Stimulated activated naive CD8-positive, alpha-beta T cell treated with anti-CD3 and anti-CD28 coated beads, Interleukin-15, amount 100 ng/mL, for 72 hours (primary cell): ENCODE results near the gene NOS2.
A peak's percentile ranks its signal among the peaks of the same experiment; 100 is the strongest.

Source experiments
- ATAC-seq: fragments of 150-1000 bp; cut with Tn5 transposase; 2 replicates; pipeline ENCODE4 v1.10.0; 2021; ENCODE audit warnings: mild to moderate bottlenecking, moderate library complexity
- DNase-seq, 2 donors: peaks; one replicate each; pipeline ENCODE4 v3.0.0; 2021 to 2022
- H3K27ac Mint-ChIP-seq, 2 donors: one replicate each; pipeline ENCODE4 v1.8.0; 2022; ENCODE audit warnings: mild to moderate bottlenecking in 2 of 2, mixed read lengths in 2 of 2, moderate library complexity in 2 of 2
- H3K27me3 Mint-ChIP-seq: one replicate; pipeline ENCODE4 v1.8.0; 2022; ENCODE audit warnings: mixed read lengths
- H3K4me1 Mint-ChIP-seq: one replicate; pipeline ENCODE4 v1.8.0; 2022; ENCODE audit warnings: mild to moderate bottlenecking, mixed read lengths
- H3K4me3 Mint-ChIP-seq, 2 donors: one replicate each; pipeline ENCODE4 v1.8.0; 2022; ENCODE audit warnings: mild to moderate bottlenecking in 2 of 2, mixed read lengths in 2 of 2, moderate library complexity in 1 of 2
- H3K9me3 Mint-ChIP-seq, 2 donors: one replicate each; pipeline ENCODE4 v1.8.0; 2022; ENCODE audit warnings: mixed read lengths in 2 of 2

Gene NOS2

DNA sequence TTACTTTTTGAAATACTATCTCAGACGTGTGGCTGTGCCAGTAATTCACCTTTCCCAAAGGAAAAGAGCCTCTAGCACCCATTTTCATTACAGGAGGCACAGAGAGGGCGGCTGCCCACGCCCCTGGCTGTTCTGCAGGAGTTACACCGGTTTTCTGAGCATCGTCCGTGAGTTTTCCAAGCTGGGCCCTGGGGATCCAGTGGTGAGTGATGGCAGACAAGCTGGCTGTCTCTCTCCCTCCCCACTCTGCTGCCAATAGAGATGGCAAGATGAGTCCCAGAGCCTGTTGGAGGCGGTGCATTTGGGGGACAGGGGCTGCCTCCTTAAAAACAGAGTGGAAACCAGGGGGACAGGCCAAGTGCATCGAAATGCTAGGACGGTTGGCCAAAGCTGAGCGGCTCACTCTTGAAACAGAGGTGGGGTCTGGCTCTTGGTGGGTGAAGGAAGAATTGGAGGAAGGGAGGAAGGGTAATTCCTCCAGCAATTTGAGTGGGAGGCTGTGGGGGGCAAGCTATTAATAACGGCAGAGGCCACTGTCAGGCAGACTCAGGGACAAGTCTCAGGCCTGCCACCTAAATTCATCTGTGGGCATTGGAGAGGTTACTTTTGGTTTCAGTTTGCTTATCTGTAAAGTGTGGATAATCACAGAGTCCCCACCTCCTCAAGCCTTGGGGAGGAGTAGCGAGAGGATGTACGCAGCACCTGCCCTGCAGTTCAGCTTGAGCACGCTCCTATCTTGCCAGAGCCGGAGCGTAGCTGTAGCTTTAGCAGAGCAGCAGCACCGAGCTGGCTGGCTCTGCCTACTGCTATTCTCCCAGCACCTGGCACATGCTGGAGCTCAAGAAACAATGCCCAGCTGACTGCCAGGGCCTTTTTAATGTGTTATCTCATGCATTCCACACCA, 7.5 kb upstream of the NOS2 start:
- DNase-seq (peak; percentile 60 to 76), ATAC-seq (peak; percentile 92)
- Mint-ChIP-seq H3K4me1 (peaks cover 68% of the 10 kb centered on the region), H3K27me3 (no peaks in the 10 kb centered on the region), H3K27ac (peak overlapping the region; percentile 78 to 94), H3K4me3 (peak overlapping the region; percentile 73 to 74), H3K9me3 (no peaks in the 10 kb centered on the region)

DNA sequence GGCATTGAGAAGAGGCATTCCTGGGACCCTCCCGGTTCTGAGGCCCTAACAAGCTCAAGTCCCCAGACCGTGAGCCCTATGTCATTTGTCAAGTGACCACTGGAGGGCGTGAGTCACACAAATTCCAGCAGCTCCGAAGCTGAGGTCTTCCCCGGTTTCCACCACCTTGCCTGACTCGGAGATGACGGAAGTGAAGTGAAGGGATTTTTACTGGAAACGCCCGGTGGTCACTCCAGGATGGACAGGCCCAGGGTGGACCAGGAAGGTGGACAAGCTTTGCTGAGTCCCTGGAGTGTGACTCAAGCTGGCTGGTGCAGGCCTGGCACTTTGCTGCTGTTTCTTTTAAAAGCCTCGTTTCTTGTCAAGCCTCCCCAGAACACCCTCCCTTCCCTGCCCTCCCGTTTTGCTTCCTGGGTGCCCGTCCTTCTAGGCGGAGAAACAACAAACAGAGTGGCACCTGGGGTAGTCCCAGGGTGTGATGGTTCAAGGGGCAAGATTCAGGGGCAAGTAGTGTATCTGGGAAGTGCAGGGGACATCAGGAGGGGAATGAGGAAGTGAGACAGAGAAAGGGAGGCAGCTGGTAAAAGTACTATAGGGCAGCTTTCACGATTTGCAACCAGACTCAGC, 5.3 kb upstream of the NOS2 start:
- Mint-ChIP-seq H3K4me1 (peaks cover 55% of the 10 kb centered on the region), H3K4me3 (peak overlapping the region; percentile 82 to 86), H3K9me3 (no peaks in the 10 kb centered on the region), H3K27me3 (no peaks in the 10 kb centered on the region), H3K27ac (peak overlapping the region; percentile 98)
- DNase-seq (peak; percentile 80 to 84), ATAC-seq (peak; percentile 61)

DNA sequence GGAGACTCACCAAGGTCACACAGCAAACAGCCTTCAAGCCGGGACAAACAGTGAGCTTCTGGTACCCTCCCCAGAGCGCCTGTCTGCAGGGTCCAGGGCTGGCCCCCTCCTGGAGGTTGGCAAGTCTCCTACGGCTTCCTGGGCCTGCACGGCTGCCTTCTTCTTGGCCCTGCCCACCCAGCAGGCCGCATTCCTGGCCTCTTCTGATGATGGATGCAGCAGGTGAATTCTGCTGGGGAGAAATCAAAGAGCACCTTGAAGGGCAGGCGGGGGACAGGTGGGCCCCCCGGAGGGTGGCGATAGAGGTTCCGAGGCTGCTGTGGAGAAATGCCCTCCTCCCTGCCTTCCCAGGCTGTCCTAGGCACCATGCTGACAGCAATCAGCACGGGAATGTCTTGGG, 3.8 kb upstream of the NOS2 start:
- Mint-ChIP-seq H3K27ac (no peak overlapping the region), H3K4me1 (peaks cover 40% of the 10 kb centered on the region), H3K27me3 (no peaks in the 10 kb centered on the region), H3K4me3 (no peak overlapping the region), H3K9me3 (no peaks in the 10 kb centered on the region)
- DNase-seq (no peak), ATAC-seq (no peak)

- ATAC-seq, result no peak
Measured at GRCh38 chr17:27802962-27803680, 2.8 kb upstream of the NOS2 start.

GRCh38 chr17:27802033-27802432, 1.7 kb upstream of the NOS2 start:
- Mint-ChIP-seq H3K4me1 (peaks cover 21% of the 10 kb centered on the region), H3K27me3 (peaks cover 10% of the 10 kb centered on the region)
- no peak for DNase-seq

More at GRCh38 chr17:27802962-27803680, 2.8 kb upstream of the NOS2 start:
- Mint-ChIP-seq H3K27me3 (peaks cover 6% of the 10 kb centered on the region), H3K27ac (no peak overlapping the region), H3K4me1 (peaks cover 30% of the 10 kb centered on the region), H3K4me3 (no peak overlapping the region), H3K9me3 (no peaks in the 10 kb centered on the region)
- DNase-seq, result no peak

DNA sequence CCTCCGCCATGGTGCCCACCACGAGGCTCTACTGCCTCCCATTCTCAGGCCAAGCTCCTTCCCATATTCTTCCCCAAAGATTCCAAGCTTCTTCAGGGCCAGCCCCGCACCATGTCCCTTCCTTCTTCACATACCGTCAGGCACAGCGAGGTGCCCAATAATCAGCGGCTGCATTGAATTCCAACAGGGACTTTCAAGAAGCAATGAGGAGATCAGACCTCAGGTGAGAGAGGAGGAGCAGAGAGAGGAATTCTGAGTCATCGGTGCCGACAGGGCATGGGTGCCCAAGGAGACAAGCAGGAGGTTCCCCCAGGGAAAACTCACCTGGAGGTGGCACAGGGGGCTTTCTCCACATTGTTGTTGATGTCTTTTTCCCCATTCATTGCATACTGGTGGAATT, 2.0 kb downstream of the NOS2 start:
- Mint-ChIP-seq H3K4me1 (peaks cover 8% of the 10 kb centered on the region), H3K27ac (no peak overlapping the region), H3K27me3 (peaks cover 45% of the 10 kb centered on the region), H3K9me3 (no peaks in the 10 kb centered on the region), H3K4me3 (no peak overlapping the region)
- DNase-seq (no peak), ATAC-seq (no peak)

More at GRCh38 chr17:27802033-27802432, 1.7 kb upstream of the NOS2 start:
- no peak for ATAC-seq
- no peak overlapping the region for H3K4me3 Mint-ChIP-seq
- H3K9me3 Mint-ChIP-seq, result no peaks in the 10 kb centered on the region
- no peak overlapping the region for H3K27ac Mint-ChIP-seq

GRCh38 chr17:27797390-27798091, 2.8 kb downstream of the NOS2 start:
- Mint-ChIP-seq H3K4me3 (no peak overlapping the region), H3K27me3 (peaks cover 45% of the 10 kb centered on the region), H3K4me1 (peaks cover 8% of the 10 kb centered on the region), H3K27ac (no peak overlapping the region), H3K9me3 (no peaks in the 10 kb centered on the region)
- DNase-seq, result no peak
- peak; percentile 48 for ATAC-seq

DNA sequence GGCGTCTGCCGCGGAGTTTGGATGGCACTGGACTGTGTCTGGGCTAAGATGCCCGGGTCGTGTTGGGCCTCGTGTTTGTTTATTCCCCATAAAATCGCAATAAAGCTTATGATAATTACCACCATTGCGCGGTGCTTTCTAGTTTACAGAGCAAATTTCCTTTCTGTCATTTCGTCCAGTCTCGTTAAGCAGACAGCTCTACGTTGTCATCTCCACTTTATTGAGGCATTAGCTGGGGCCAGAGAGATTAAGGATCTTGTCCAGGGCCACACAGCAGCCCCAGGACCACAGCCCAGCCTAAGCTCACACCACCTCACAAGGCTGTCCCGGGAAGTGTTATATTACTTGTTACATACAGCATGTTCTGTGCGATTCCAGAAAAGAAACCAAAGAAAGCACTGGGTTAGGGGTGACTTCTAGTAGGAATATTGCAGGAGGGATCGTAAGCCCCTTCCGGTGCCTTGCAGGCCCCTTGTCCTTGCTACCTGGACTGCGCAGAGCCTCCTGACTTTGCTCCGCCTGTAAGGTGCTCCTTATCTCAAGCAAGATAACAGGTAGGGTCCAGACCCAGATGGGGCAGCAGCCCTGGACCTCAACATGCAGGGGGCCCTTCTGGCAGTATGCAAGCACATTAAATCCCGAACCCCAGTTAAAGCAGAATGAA, 6.3 kb downstream of the NOS2 start:
- Mint-ChIP-seq H3K27ac (no peak overlapping the region), H3K27me3 (peaks cover 64% of the 10 kb centered on the region), H3K4me1 (peaks cover 8% of the 10 kb centered on the region)

GRCh38 chr17:27793168-27793905, 7.0 kb downstream of the NOS2 start:
- peak; percentile 63 for ATAC-seq
- peaks cover 67% of the 10 kb centered on the region for H3K27me3 Mint-ChIP-seq

More for the DNA sequence above, 6.3 kb downstream of the NOS2 start:
- H3K4me3 Mint-ChIP-seq, result peak overlapping the region; percentile 53 to 68
- no peak for DNase-seq
- H3K9me3 Mint-ChIP-seq, result no peaks in the 10 kb centered on the region
- ATAC-seq, result peak; percentile 7

GRCh38 chr17:27792095-27792494, 8.2 kb downstream of the NOS2 start:
- Mint-ChIP-seq H3K4me3 (no peak overlapping the region), H3K9me3 (no peaks in the 10 kb centered on the region), H3K27ac (no peak overlapping the region), H3K4me1 (peaks cover 8% of the 10 kb centered on the region), H3K27me3 (peaks cover 71% of the 10 kb centered on the region)
- ATAC-seq (no peak), DNase-seq (no peak)

More at GRCh38 chr17:27793168-27793905, 7.0 kb downstream of the NOS2 start:
- no peak overlapping the region for H3K27ac Mint-ChIP-seq
- H3K4me1 Mint-ChIP-seq, result peaks cover 8% of the 10 kb centered on the region
- DNase-seq, result no peak
- H3K4me3 Mint-ChIP-seq, result peak overlapping the region; percentile 53 to 68
- no peaks in the 10 kb centered on the region for H3K9me3 Mint-ChIP-seq

GRCh38 chr17:27788919-27789318, 11.4 kb downstream of the NOS2 start:
- ATAC-seq, result no peak
- Mint-ChIP-seq H3K4me3 (no peak overlapping the region), H3K27ac (no peak overlapping the region), H3K4me1 (peaks cover 4% of the 10 kb centered on the region), H3K9me3 (no peaks in the 10 kb centered on the region), H3K27me3 (peaks cover 40% of the 10 kb centered on the region)
- no peak for DNase-seq

- H3K27me3 Mint-ChIP-seq, result peaks cover 13% of the 10 kb centered on the region
- no peak for ATAC-seq
Measured at GRCh38 chr17:27783440-27784350, 16.6 kb downstream of the NOS2 start.

DNA sequence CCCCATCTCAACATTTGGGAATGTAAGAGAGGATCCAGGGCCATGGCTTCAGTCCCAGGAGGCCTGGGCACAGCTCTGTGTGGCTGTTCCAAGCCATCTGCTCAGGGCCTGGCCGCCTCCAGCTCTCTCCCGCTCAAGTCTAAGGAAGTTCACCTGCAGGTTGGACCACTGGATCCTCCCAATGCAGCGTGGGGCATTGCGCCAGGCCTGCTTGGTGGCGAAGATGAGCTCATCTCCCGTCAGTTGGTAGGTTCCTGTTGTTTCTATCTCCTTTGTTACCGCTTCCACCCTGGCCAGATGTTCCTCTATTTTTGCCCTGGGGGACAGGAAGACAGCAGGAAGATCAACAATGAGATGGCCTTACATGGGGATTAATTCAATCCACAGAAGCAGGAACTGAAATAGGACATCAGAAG, 17.5 kb downstream of the NOS2 start:
- no peak overlapping the region for H3K4me3 Mint-ChIP-seq
- H3K9me3 Mint-ChIP-seq, result no peaks in the 10 kb centered on the region
- H3K27ac Mint-ChIP-seq, result no peak overlapping the region
- no peaks in the 10 kb centered on the region for H3K4me1 Mint-ChIP-seq
- H3K27me3 Mint-ChIP-seq, result peaks cover 4% of the 10 kb centered on the region
- ATAC-seq, result no peak
- no peak for DNase-seq

More at GRCh38 chr17:27783440-27784350, 16.6 kb downstream of the NOS2 start:
- H3K27ac Mint-ChIP-seq, result peak overlapping the region; percentile 65 to 66
- H3K9me3 Mint-ChIP-seq, result no peaks in the 10 kb centered on the region
- no peak overlapping the region for H3K4me3 Mint-ChIP-seq
- DNase-seq, result no peak
- H3K4me1 Mint-ChIP-seq, result no peaks in the 10 kb centered on the region
